GM21423 (cell line): Measurements from ENCODE around the gene SMIM5.

Source experiments
- ATAC-seq: cut with Tn5 transposase; IDR thresholded peaks from one replicate; pipeline ENCODE4 v1.9.1; 2021; ENCODE audit warnings: mild to moderate bottlenecking, moderate library complexity; ENCODE audit not compliant: unreplicated experiment

The SMIM5 gene

GRCh38 chr17:75602644-75603043, 30.6 kb upstream of the SMIM5 start:
- ATAC-seq: no peak

GRCh38 chr17:75603123-75603522, 30.1 kb upstream of the SMIM5 start:
- no peak for ATAC-seq

GRCh38 chr17:75604034-75604695, 29.1 kb upstream of the SMIM5 start:
- no peak for ATAC-seq

GRCh38 chr17:75605790-75606189, 27.4 kb upstream of the SMIM5 start:
- no peak for ATAC-seq

- ATAC-seq: no peak
These were observed 26.1 kb upstream of the SMIM5 start for GRCh38 chr17:75607086-75607485.

GRCh38 chr17:75610103-75610984, 22.9 kb upstream of the SMIM5 start:
- ATAC-seq: no peak

- ATAC-seq: no peak
These were observed 21.3 kb upstream of the SMIM5 start for GRCh38 chr17:75611851-75612429.

- no peak for ATAC-seq
These were observed 20.2 kb upstream of the SMIM5 start for GRCh38 chr17:75612906-75613626.

GRCh38 chr17:75614006-75614405, 19.2 kb upstream of the SMIM5 start:
- ATAC-seq: no peak

GRCh38 chr17:75614556-75615270, 18.5 kb upstream of the SMIM5 start:
- no peak for ATAC-seq

- no peak for ATAC-seq
These were observed 17.9 kb upstream of the SMIM5 start for GRCh38 chr17:75615301-75615700.

GRCh38 chr17:75616521-75617122, 16.6 kb upstream of the SMIM5 start:
- ATAC-seq: no peak

GRCh38 chr17:75617218-75617617, 16.0 kb upstream of the SMIM5 start:
- ATAC-seq: no peak

GRCh38 chr17:75617675-75618074, 15.6 kb upstream of the SMIM5 start:
- no peak for ATAC-seq

GRCh38 chr17:75619506-75620431, 13.5 kb upstream of the SMIM5 start:
- no peak for ATAC-seq

GRCh38 chr17:75621489-75621888, 11.7 kb upstream of the SMIM5 start:
- no peak for ATAC-seq

GRCh38 chr17:75622076-75622475, 11.2 kb upstream of the SMIM5 start:
- no peak for ATAC-seq

- no peak for ATAC-seq
These were observed 10.4 kb upstream of the SMIM5 start for GRCh38 chr17:75622771-75623273.

- ATAC-seq: no peak
These were observed 9.8 kb upstream of the SMIM5 start for GRCh38 chr17:75623386-75623785.
